Right ventricle myocardium superior (tissue), 1 donor: ENCODE results near the gene ERMN. TPM values are rescaled to one million over a fixed set of nuclear protein-coding genes. Genes with fewer than 3 reads are reported as not detected.

ENCODE experiments used
- total RNA-seq: library from RNA; stranded (reverse); fragmentation: NEBNext Ultra II Directional; extraction: Animal tissue kit (Norgen Biotek cat#: 25700); gene quantifications from one replicate; pipeline ENCODE4 v1.2.1, GENCODE V29; 2021
- donor health status: DM: no; HTN: yes; CAD: no; lungs with severe emphysema.

ERMN gene
- total RNA-seq, 1 donor from 2014 or later, result not detected

Other genes starting within 250 kb of the ERMN start
- gene GALNT5, start 68.1 kb downstream of the ERMN start, total RNA-seq, result 0.16 TPM
- gene CYTIP, start 118.3 kb upstream of the ERMN start, total RNA-seq, result 1.1 TPM